Transverse colon (tissue), 4 donors: ENCODE data around the gene GNAQ.

Experiments
- EP300 ChIP-seq: sonication (generic); formaldehyde crosslinking; IDR thresholded peaks from one replicate; pipeline ENCODE4 v1.6.1; 2017; ENCODE audit warnings: antibody characterized with exemption, low read depth
- POLR2AphosphoS5 ChIP-seq, 3 donors: sonication (generic); formaldehyde crosslinking; IDR thresholded peaks; one replicate each; pipeline ENCODE4 v1.6.1; 2016; ENCODE audit warnings: antibody characterized with exemption in 3 of 3
- TF ChIP-seq, protein P1 (sequence below), 5 experiments: fragments of 200-600 bp in 3 of 5; fragments of 450-650 bp in 2 of 5; sonication (generic) in 3 of 5; IDR thresholded peaks; 1 replicate in 2 of 5; 2 replicates in 3 of 5; pipeline ENCODE4 v1.5.1; 2016 to 2017; ENCODE audit warnings: antibody characterized with exemption in 5 of 5, inconsistent platforms in 3 of 5, mild to moderate bottlenecking in 2 of 5, moderate library complexity in 1 of 5

GRCh38 chr9:77881111-77881510 lies 150.5 kb downstream of the GNAQ start:
- TF ChIP-seq, protein P1, sequence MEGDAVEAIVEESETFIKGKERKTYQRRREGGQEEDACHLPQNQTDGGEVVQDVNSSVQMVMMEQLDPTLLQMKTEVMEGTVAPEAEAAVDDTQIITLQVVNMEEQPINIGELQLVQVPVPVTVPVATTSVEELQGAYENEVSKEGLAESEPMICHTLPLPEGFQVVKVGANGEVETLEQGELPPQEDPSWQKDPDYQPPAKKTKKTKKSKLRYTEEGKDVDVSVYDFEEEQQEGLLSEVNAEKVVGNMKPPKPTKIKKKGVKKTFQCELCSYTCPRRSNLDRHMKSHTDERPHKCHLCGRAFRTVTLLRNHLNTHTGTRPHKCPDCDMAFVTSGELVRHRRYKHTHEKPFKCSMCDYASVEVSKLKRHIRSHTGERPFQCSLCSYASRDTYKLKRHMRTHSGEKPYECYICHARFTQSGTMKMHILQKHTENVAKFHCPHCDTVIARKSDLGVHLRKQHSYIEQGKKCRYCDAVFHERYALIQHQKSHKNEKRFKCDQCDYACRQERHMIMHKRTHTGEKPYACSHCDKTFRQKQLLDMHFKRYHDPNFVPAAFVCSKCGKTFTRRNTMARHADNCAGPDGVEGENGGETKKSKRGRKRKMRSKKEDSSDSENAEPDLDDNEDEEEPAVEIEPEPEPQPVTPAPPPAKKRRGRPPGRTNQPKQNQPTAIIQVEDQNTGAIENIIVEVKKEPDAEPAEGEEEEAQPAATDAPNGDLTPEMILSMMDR (IDR thresholded peaks at IDR 0.05): no peak
- no peak for TF ChIP-seq POLR2AphosphoS5 (IDR thresholded peaks at IDR 0.05)
- no peak for TF ChIP-seq EP300
